HK-2 (cell line): ENCODE results near the gene RASGRP2.

Experiments
- DNase-seq: peaks from one replicate; pipeline ENCODE4 v3.0.0-alpha.2; 2018; ENCODE audit not compliant: unreplicated experiment

The RASGRP2 gene

DNA sequence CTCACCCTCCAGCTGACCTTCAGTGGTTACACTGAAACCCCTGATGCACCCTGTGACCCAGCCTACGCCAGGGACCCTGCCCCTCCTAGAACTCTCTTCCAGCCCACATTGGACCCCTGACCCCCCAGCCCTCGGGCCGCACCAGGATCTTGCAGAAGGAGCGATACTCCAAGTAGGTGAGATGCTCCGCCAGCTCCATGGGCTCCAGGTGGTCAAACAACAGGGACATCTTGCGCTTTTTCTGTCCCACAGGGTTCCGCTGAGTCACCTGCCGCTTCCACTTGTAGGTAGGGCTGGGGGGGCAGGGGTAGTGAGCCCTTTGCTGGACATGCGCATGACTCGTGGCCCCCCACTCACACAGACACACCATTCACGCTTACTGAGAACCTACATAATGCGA lies 4.1 kb downstream of the RASGRP2 start:
- DNase-seq, result no peak

DNA sequence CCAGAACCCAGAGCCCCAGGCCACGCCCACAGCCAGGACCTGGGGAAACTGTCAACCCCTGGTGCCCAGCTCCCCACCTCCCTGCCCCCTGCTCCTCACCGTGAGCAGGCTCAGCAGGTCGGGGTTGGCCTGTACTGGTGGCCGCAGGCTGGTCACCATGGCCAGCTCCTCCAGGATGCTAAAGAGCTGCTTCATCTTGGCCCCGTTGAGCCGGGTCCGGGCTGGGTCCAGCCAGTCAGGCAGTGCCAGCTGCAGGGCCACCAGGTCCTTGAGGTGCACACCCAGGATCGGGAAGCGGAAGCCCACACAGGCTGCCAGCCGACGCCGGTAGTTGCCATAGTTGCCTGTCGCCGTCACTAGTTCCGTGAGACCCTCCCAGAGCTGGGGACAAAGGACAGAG lies 7.3 kb downstream of the RASGRP2 start:
- DNase-seq, result no peak

DNA sequence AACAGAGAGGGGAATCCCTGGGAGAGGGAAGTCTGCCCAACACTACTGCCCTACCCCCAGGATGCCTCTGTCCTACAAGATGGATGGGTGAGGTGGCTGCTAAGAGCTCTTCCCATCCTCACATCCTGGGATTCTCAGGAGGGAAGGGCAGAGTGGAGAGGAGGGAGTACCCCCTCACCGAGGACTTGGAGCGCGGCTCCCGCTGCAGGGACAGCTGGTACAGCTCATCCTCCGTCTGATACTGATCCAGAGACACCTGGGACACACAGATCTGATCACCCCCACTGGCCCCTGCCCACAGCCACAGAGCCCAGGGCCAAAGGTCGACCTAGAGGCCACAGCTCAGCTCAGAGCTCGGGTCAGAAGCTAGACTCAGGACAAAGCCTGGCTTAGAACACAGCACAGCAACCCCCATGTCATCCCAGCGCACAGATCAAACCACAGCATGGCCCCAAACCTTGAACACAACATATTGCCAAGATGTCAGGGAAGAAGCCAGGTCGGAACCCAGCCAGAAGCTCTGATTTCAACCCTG lies 8.2 kb downstream of the RASGRP2 start:
- no peak for DNase-seq

DNA sequence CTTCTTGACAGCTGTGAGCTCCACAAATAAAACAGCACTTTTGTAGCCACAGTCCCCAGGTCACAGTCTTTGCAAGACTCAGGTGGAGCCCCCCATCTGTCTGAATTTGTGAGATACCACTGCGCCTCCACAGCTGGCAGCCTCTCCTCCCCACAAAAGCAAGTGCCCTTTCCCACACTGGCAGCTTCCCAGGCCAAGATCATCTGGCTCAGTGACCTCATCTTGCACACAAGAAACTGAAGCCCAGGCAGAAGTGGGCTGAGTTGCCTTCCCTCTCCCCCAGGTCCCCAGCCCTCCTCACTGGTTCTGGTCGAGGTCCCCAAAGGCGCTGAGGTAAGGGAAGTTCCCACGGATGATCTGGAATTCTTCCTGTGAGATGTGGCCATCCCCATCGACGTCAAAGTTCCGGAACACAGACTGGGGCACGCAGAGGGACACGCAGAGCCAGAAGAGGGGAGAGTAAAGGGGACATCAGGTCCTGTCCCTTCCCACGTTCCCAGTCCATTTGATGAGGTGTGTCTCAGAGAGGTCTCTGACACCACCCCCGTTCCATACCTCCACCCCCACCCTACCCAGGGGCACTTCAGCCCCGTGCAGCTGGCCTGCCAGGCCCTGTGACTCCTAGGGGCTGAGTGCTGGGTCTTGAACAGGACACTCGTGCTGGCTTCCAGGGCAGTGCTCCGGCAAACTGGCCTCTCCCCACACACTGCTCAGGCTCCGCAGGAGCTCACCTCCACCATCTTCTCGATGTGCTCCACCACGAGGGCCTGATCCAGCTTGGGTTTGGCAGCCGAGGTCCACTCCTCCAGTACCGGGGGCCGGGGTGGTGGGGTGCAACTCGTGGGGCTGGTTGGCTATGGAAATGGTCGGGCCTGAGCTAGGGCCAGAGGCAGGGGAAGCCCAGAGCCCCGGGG lies 8.9 kb downstream of the RASGRP2 start:
- no peak for DNase-seq

DNA sequence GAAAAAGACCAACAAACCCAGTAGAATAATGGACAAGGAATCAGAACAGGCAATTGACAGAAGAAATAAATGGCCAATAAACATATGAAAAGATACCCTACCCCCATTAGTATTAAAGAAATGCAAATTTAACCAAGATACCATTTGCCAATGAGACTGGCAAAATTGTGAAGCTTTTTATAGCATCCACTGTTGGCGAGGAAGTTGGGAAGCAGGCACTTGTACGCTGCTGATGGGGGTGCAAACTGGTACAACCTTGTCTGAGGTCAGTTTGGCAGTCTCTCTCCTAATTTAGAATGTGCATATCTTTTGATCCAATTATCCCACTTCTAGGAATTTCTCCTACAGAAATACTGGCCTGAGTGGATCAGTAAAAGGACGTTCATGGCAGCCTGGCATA lies 12.3 kb downstream of the RASGRP2 start:
- no peak for DNase-seq

DNA sequence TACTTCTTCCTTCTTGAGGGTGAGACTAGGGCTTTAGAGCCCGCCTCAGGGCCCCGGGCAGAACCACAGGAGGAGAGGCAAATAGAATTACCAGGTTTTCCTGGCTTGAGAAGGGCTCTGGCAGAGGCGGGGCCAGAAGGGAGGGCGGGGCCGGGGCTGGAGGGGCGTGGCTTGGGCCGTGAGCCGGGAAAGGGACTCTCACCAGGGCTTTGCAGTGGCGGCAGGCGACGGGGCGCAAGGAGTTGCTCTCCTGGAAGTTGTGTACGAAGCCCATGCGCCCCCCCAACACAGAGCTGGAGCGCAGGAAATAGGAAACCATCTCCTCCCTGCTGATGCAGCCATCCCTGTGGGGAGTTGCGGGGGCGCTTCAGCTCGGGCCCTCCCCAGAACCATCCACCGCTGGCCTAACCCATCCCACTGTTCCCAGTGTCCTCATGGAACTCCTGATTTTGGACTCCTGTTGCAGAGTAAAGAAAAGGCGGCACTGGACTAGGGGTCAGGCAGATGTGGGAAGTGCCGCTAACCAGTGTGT lies 14.0 kb downstream of the RASGRP2 start:
- DNase-seq, result no peak

DNA sequence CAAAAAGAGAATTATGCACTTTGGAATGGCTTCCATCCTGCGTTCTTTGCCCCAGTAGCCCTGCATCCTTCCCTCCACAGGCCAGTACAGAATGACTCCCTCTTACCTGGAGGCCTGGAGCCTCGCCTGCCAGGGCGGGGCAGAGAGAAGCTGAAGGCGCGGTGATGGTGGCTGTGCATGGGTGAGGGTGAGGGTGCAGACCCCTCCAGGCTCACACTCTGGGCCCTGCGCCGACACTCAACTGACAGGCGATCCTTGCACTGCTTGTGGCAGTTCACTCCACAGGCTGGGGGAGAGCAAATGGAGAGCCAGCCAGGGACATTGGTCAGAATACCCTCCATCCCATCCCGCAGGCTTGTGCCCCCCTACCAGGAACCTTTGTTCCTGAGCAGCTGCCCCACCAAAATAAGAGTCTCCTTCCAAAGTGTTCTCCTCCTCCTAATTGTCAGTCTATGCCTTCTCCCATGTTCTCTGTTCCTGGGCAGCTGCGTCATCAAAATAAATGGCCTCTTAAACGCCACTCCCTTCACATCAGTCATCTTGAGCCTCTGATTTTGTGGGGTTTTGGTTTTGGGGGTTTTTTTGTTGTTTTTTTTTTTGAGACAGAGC lies 15.1 kb downstream of the RASGRP2 start:
- DNase-seq, result no peak

DNA sequence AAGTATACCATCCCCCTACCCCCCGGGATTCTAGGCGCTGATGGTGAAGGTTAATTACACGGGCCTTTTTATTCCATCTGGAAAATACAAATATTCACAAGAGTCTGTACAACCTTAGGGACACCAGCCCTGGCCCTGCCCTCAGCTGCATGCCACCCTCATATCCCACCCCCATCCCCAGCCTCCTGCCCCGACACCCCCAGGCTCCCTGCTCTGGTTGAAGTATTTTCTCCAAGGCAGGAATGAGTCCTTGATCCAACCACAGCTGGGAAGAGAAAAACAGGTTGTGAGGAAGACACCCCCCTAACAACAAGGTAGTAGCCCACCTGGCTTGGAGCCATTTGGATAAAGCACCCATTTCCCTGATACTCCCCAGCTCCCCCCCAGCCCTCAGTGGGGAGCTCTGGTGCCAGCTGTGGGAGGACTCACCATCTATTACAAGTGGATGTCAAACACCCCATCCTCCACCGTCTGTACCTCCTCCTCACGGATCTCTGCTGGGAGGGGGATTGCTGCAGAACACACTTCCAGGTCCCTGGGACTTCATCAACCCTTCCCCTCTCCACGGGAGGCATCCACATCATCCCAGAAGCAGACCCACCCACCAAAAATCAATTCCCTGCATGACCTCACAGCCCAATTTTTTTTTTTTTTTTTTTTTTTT lies 16.9 kb downstream of the RASGRP2 start:
- no peak for DNase-seq

DNA sequence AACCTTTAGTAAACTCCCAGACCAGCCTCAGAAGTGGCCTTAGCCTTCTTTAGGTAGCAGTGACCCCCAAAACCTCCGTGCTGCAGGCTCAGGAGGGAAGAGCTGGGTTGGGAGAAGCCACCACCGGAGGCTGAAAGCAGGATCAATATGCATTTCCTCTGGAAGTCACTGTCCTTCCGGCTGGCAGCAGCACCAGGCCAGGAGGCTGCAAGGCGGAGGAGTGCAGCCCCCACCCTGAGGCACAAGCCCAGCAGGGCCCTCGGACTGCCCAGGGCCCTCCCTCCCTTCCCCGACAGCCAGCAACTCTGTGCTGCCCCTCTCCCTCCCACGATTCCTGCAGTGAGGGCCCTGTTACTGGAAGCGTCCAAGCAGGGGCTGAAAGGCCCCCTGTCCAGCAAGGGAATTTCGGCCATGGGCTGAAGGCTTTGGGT lies 17.7 kb downstream of the RASGRP2 start:
- DNase-seq, result no peak

DNA sequence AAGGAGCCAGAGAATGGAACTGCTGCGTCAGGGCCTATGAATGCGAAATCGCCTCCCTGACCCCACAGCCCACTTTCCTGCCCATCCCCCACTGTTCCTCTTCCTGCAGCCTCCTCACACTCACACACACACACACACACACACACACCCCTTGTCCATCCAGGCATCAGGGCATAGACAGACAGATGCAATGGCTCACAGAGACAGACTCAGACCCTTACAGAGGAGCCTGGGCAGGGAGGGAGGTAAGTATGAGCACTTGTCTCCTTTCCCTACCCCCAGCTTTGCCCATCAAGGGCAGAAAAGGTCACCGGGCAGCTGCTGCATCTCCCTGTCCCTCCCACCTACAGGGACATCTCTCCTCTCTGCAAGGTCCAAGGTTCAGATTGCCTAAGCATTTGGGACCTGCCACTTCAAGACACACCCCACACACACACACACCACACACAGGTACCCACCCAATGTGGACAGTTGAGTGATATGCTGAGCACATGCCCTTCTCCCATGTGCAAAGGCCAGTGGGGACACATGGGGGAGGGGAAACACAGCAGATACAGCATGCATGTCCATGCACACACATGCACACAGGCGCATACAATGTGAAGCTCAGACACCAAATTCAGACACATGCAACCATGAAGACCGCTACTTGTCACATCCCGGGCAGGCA lies 18.9 kb downstream of the RASGRP2 start:
- DNase-seq, result no peak

DNA sequence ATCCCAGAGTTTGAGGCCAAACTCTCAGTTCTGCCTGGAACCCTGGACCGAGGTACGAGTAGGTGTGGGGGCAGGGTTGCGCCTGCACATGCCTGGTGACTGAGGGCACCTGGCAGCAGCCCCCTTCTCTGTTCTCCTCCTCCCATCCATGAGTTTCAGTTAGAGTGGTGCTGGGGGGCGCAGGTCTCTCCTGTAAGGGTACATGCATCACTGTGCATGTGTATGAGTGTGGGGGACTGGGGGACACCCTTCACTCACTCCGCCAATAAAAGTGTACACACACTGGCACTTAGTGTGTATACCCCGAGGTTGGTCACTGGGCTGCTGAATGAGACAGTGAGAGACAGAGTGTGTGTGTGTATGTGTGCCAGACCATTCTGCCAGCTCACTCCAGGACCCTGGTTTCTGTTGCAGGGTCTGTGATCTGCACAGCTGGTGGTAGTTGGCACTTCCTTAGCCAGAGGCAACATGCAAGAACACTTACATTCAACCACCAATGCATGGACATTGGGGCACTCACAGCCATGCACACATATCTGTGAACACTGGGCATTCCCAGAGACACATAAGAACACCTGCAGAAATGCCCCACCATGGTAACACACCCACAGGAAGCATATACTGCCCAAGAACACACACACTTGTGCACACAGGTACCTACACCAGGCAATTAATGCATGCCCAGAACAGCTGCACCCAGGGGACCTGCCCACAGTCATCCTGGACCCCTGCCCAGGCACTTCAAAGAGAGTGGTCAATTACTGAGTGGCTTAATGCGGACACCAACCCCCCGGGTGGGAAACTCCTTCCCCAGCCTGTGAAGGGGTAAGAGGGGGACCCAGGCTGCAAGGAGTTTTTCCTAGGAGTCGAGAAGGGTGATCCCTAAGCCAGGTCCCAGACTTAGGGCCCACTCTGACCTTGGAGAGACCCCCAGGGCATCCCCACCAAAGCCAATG lies 19.8 kb downstream of the RASGRP2 start:
- no peak for DNase-seq

DNA sequence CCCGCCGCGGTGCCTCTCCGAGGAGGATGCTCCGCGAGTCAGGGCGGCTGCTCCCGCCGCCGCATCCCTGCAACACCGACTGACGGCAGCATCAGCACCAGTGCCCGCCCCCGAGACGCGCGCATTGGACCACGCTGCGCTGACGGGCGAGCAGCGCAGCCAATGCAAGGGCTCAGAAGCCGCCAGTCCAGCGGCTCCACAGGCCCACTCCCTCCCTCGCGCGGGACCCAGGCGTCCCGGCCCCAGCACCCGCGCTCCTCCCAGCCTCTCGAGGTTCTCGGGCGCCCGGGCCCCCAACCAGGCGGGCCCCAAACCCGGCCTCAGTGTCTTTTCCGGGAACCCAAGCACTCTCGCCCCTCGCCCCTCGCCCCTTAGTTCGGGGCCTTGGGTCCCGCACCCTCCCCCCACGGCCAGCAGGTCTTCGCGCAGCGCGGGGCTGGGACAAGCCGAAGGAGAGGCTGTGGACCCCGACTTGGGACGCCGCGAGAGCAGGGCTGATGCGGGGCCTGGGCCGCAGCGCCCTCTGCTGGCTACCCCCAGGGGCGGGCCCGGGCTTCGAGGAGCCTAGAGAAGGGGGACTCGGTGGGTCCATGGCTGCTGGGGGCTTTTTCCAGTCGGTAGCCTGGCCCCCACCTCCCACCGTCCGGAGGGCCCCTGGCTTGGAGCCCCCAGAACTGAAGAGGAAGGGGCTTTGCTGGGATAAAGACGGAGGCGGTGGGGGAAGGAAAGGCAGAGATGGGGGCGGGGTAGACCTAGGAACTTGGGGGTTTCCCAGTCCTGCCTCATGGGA lies 20.6 kb downstream of the RASGRP2 start, which contains the start of gene NRXN2:
TSS of gene NRXN2 (minus strand) at position 81 of the 790 bp plus-strand sequence. CDS start 9,498 bp downstream, outside the sequence.
- peak; percentile 70 for DNase-seq

DNA sequence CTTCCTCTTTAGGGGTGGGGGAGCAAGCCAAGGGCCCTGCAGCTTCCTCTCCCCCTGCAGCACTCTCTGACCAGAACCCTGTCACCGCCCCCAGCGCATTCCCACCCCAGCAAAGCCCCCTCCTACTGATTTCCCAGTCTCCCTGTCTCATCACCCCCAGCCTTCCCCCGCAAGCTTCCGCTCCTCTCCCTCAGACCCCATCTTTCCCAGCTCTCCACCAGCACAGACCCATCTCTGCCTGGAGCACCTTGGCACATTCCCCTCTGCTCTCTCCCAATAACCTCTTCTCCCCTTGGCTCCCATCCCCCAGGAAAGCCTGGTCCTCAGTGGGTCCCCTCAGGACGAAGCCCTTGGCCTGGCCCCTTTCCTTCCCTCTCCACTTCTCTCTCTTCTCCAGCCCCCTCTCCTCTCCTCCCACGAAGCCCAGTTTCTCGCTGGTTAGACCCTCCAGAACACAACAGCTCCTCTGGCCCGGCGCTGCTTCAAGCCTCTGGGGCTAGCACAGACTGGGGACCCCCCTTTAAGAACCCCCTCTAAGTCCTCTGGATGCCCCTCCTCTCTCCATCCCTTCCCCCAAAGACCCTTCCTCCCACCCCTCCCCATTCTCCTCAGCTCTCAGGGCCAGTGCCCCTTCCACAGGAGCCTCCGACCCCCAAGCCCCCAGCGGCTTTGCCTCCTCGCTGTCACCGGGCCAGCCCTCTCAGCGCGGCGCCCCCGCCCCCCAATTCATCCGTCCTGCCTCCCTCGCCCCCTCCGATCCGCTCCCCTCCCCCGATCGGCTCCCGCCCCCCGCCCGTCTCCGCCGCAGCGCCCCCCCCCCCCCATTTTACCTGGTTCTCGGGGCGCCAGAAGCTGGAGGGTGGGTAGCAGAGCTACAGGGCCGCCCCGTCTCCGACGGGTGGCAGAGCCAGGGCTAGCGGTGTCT lies 21.5 kb downstream of the RASGRP2 start:
- no peak for DNase-seq

DNA sequence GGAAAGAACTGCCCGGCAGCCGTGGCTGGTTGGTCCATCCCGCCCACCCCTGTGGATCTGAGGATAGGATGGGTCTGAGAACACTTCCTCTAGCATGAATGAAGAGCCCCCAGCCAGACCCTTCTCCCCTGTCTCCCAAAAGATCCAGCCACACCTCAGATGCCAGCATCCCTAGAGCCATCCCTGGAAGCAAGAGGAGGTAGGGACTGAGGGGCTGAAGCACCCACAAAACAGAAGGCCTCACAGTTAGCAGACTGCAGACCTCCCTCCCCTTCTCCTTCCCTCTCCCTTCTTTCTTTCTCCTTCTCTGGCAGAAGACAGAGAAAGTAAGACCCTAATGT lies 22.6 kb downstream of the RASGRP2 start:
- no peak for DNase-seq

DNA sequence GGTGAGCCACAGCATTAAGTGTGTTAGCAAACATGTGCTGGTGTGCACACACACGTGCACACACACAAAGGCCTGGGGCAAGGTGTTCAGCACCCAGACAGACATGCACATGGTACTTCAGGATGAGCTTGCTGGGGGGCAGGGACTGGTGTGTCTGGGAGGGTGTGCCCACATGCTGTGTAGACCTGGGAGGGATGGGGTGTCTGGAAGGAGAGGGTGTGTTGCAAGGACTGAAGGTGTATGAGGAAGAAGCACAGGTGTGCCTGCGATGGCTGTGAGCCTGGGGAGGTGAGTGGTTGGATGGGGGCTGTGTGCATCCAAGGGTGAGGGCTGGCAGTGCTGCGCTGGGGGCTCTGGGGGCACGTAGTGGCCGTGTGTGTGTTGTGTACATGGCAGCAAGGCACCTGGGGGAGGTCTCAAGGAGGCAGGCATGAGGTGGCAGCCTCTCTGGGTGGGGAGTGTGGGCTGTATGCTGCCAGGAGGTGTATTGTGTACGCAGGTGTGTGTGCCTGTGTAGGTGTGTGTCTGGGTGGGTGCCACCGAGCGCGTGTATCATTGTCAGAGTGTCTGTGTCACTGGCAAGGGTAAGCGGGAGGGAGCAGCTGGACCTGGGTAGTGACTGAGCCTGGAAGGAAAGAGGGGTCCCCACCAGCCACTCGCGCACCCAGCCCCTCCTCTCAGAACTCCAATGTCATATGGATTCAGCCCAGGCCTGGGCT lies 23.1 kb downstream of the RASGRP2 start:
- DNase-seq, result no peak

DNA sequence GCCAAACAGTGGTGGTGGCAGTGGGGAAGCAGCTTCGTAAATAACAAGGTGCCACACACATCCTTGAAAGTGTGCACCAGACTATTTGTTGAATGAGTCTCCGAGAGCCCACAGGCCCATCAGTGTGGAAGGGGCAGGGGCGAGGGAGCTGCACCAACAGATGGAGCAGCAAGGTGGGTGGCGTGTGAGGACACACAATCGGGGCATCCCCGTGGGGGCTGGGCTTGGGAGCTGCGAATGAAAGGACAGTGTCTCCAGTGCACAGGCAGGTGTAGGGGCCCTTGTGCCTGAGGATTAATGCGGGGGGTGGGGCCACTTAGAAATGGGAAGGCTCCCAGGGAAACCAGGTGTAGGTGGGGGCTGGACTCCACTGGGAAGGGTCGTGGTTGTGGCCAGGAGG lies 23.8 kb downstream of the RASGRP2 start:
- DNase-seq, result no peak

DNA sequence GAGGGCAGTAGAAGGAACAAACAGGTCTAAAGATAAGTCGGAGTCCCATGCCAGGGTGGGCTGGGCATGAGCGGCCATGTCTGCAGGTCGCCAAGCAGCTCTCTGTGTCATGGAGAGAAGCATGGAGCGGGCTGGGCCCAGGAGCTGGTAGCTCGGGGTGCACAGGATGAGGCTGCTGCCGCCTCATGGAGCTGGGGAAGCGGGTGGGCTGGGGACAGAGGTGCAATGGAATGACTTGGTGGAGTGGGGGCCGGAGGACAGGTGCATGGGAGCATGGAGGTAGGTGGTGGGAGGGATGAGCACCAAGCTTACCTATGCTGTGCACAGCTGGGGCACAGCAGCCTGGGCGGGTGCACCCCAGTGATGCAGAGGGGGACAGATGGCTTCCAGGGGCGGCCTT lies 24.5 kb downstream of the RASGRP2 start:
- DNase-seq, result no peak

DNA sequence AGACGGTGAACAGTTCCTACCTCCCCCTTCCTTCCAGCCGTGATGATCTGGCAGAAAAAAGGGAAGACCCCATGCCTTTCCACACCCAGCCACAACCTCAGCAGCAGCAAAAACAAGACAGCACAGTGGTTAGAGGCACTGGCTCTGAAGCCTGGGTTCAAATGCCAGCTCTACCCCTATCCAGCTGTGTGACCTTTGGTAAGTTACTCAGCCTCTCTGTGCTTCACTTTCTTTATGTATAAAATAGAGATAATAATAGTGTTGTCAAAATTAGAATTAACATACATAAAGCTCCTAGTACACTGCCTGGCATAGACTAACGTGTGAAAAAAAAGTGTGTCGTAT lies 25.2 kb downstream of the RASGRP2 start:
- no peak for DNase-seq
